GM23248 (cell line): ENCODE results near the gene NCOA7. TPM values are rescaled to one million over a fixed set of nuclear protein-coding genes. Genes with fewer than 3 reads are reported as not detected.

ENCODE experiments used
- DNase-seq: peaks from one replicate; pipeline ENCODE4 v3.0.0-alpha.2; 2015
- H2AFZ ChIP-seq: fragments of 200-600 bp; sonication (generic); 2 replicates; pipeline ENCODE4 v1.6.1; 2016; ENCODE audit warnings: antibody characterized with exemption
- H3F3A ChIP-seq: fragments of 200-600 bp; sonication (generic); 2 replicates; pipeline ENCODE4 v1.6.1; 2016; ENCODE audit warnings: mild to moderate bottlenecking, antibody characterized with exemption, mixed run types; ENCODE audit not compliant: insufficient read depth
- H3K27ac ChIP-seq: fragments of 200-600 bp; sonication (generic); 2 replicates; pipeline ENCODE4 v1.5.1; 2016; ENCODE audit warnings: mild to moderate bottlenecking
- H3K27me3 ChIP-seq: fragments of 200-600 bp; sonication (generic); replicated peaks from 2 replicates; pipeline ENCODE4 v1.6.1; 2016; ENCODE audit warnings: mild to moderate bottlenecking; ENCODE audit not compliant: insufficient read depth
- H3K36me3 ChIP-seq: fragments of 200-600 bp; sonication (generic); 2 replicates; pipeline ENCODE4 v1.6.1; 2016; ENCODE audit warnings: low read depth, mild to moderate bottlenecking
- H3K4me1 ChIP-seq: fragments of 200-600 bp; sonication (generic); 2 replicates; pipeline ENCODE4 v1.6.1; 2016; ENCODE audit warnings: mild to moderate bottlenecking; ENCODE audit not compliant: insufficient read depth
- H3K4me2 ChIP-seq: fragments of 200-600 bp; sonication (generic); one replicate; pipeline ENCODE4 v1.6.1; 2016; ENCODE audit warnings: mild to moderate bottlenecking; ENCODE audit not compliant: unreplicated experiment
- H3K4me3 ChIP-seq: fragments of 200-600 bp; sonication (generic); 2 replicates; pipeline ENCODE4 v1.5.1; 2016; ENCODE audit warnings: mild to moderate bottlenecking
- H3K79me2 ChIP-seq: fragments of 200-600 bp; sonication (generic); 2 replicates; pipeline ENCODE4 v1.6.1; 2016; ENCODE audit warnings: mild to moderate bottlenecking; ENCODE audit not compliant: insufficient read depth
- H3K9ac ChIP-seq: fragments of 200-600 bp; sonication (generic); 2 replicates; pipeline ENCODE4 v1.6.1; 2016; ENCODE audit warnings: mild to moderate bottlenecking
- H3K9me2 ChIP-seq: fragments of 200-600 bp; sonication (generic); 2 replicates; pipeline ENCODE4 v1.6.1; 2016; ENCODE audit warnings: mixed run types, mild to moderate bottlenecking, moderate library complexity; ENCODE audit not compliant: insufficient read depth
- H3K9me3 ChIP-seq: fragments of 200-600 bp; sonication (generic); one replicate; pipeline ENCODE4 v1.6.1; 2017; ENCODE audit warnings: low read depth
- H4K20me1 ChIP-seq: fragments of 200-600 bp; sonication (generic); 2 replicates; pipeline ENCODE4 v1.6.0; 2016; ENCODE audit not compliant: insufficient read depth
- EZH2 ChIP-seq: fragments of 200-600 bp; sonication (generic); IDR thresholded peaks from 2 replicates; pipeline ENCODE4 v1.6.1; 2018; ENCODE audit warnings: antibody characterized with exemption, mild to moderate bottlenecking; ENCODE audit not compliant: insufficient read depth, poor library complexity, severe bottlenecking
- EZH2phosphoT487 ChIP-seq: fragments of 200-600 bp; sonication (generic); IDR thresholded peaks from 2 replicates; pipeline ENCODE4 v1.6.1; 2018; ENCODE audit warnings: antibody characterized with exemption, moderate library complexity, mild to moderate bottlenecking, low read depth; ENCODE audit not compliant: insufficient read depth
- whole genome bisulfite sequencing, 2 experiments: methylation state at CpG; one replicate each; pipeline ENCODE4 v1.1.6; 2015 to 2017; ENCODE audit warnings: low lambda C conversion rate in 2 of 2, low coverage in 1 of 2; ENCODE audit errors: missing lambda C conversion rate in 2 of 2; 5-methylcytosine and 5-hydroxymethylcytosine counted together
- in situ Hi-C: fragments of 300-500 bp; cut with MboI; formaldehyde crosslinking; loops from 2 replicates; pipeline ENCODE4 v1.15.0; 2020
- polyA plus RNA-seq: library from polyadenylated mRNA; unstranded; fragments of >200 nt; fragmentation: Nextera tagmentation; extraction: Ambion mirVana; gene quantifications from 2 replicates; pipeline ENCODE4 v1.2.1, GENCODE V29; 2016
- total RNA-seq: library from RNA; depleted of rRNA; stranded (reverse); fragments of >200 nt; shearing (Covaris generic); gene quantifications from 2 replicates; pipeline ENCODE4 v1.2.3, GENCODE V29; 2014

NCOA7 gene
- total and polyA plus RNA-seq, 2 experiments from 2014 or later = 9.5 to 10.2 TPM

- Histone ChIP-seq H3K9me2 (peaks cover 4% of the 10 kb centered on the region; the same call in 1 of the 2 replicates), H3K27me3 (no peaks in the 10 kb centered on the region), H4K20me1 (no peaks in the 10 kb centered on the region), H3K36me3 (no peaks in the 10 kb centered on the region), H3K4me3 (no peak overlapping the region), H3K9ac (no peak overlapping the region), H2AFZ (no peak overlapping the region), H3F3A (peaks cover 40% of the 10 kb centered on the region), H3K27ac (no peak overlapping the region), H3K4me2 (peak overlapping the region; percentile 13), H3K79me2 (peaks cover 20% of the 10 kb centered on the region), H3K9me3 (no peaks in the 10 kb centered on the region), H3K4me1 (peaks cover 56% of the 10 kb centered on the region)
- no peak for DNase-seq
- 78 to 85% methylated on average over 4 of the region's 4 CpGs for WGBS, 2 experiments
- TF ChIP-seq EZH2phosphoT487 (no peak), EZH2 (no peak)
- in situ Hi-C loops = no loop called here
These were observed 23.7 kb downstream of the NCOA7 start for GRCh38 chr6:125814481-125814880.

DNA sequence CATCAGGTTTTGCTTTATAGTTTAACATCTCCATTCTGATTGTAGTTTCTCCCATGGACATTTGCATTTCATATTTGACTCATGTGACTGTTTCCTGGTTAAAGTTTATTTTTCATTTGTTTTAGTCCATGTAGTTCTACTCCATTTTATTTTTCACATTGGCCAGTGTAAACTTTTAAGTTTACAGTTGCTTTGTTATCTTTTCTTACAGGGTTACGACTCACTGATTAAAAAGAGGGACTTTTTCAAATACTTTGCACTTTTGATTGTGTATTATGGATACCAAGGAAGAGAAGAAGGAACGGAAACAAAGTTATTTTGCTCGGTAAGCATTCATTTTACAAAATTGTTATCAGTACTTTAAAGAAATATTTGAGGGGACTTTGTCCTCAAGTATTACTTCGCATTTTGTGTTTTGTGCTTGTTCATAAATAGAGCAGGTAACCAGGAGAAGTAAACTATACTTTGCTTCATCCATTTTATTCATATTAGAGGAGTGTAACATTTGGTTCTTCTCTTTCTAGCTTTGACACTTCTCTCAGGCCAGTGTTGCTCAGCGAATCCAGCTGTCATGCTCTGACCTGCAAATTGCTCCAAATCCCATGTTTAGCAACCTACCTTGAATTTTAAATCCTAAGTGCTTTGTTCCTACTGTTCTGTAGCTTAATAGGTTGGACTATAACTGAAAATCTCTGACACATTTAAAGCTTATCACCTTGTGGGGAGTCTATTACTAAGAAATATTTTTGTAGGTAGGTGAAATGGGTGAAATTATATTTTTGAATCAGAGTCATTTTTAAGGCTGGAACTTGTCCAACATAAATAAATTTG, 24.5 kb downstream of the NCOA7 start:
- Histone ChIP-seq H4K20me1 (no peaks in the 10 kb centered on the region), H3K4me1 (peaks cover 56% of the 10 kb centered on the region), H3F3A (peaks cover 40% of the 10 kb centered on the region), H3K9ac (no peak overlapping the region), H3K4me3 (no peak overlapping the region), H2AFZ (no peak overlapping the region), H3K79me2 (peaks cover 13% of the 10 kb centered on the region), H3K27ac (no peak overlapping the region), H3K4me2 (no peak overlapping the region), H3K9me3 (no peaks in the 10 kb centered on the region), H3K27me3 (no peaks in the 10 kb centered on the region), H3K9me2 (peaks cover 4% of the 10 kb centered on the region; the same call in 1 of the 2 replicates), H3K36me3 (no peaks in the 10 kb centered on the region)
- in situ Hi-C loops = no loop called here
- WGBS, 2 experiments = 95 to 97% methylated on average over 5 of the region's 5 CpGs
- DNase-seq = no peak
- TF ChIP-seq EZH2phosphoT487 (no peak), EZH2 (no peak)

DNA sequence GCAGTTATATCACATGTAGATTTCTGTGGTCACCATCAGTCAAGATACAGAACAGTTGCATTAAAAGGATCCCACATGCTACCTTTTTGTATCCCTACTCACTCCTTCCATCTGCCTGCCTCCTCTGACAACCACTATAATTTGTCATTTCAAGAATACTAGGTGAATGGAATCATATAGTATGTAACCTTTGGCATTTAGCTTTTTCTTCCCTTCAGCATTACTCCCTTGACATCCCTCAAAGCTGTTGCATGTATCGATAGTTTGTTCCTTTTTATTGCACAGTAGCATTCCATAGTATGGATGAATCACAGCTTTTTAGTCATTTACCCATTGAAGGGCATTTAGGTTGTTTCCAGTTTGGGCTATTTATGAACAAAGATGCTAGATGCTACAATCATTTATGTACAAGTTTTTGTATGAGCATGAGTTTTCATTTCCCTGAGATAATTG, 26.1 kb downstream of the NCOA7 start:
- H3K9me2 ChIP-seq = no peaks in the 10 kb centered on the region
- TF ChIP-seq EZH2 (no peak), EZH2phosphoT487 (no peak)
- H3K27me3 ChIP-seq = no peaks in the 10 kb centered on the region
- H3F3A ChIP-seq = peaks cover 31% of the 10 kb centered on the region
- DNase-seq = peak; percentile 29
- WGBS, 2 experiments = 61 to 63% methylated on average over 1 of the region's 1 CpG
- no peaks in the 10 kb centered on the region for H3K9me3 ChIP-seq
- H3K36me3 ChIP-seq = no peaks in the 10 kb centered on the region
- H3K4me1 ChIP-seq = peaks cover 57% of the 10 kb centered on the region
- H3K4me3 ChIP-seq = no peak overlapping the region
- no peaks in the 10 kb centered on the region for H3K79me2 ChIP-seq
- H4K20me1 ChIP-seq = no peaks in the 10 kb centered on the region
- in situ Hi-C loops = no loop called here
- no peak overlapping the region for H2AFZ ChIP-seq
- H3K4me2 ChIP-seq = no peak overlapping the region
- no peak overlapping the region for H3K27ac ChIP-seq
- H3K9ac ChIP-seq = no peak overlapping the region

- Histone ChIP-seq H3K9ac (peak overlapping the region; percentile 33), H3K27ac (peak overlapping the region; percentile 28), H3K79me2 (no peaks in the 10 kb centered on the region), H2AFZ (peak overlapping the region; percentile 58), H3F3A (peaks cover 17% of the 10 kb centered on the region), H4K20me1 (no peaks in the 10 kb centered on the region), H3K9me3 (no peaks in the 10 kb centered on the region), H3K9me2 (no peaks in the 10 kb centered on the region), H3K4me2 (peak overlapping the region; percentile 75), H3K4me1 (peaks cover 50% of the 10 kb centered on the region), H3K27me3 (no peaks in the 10 kb centered on the region), H3K4me3 (peak overlapping the region; percentile 38), H3K36me3 (no peaks in the 10 kb centered on the region)
- in situ Hi-C loops = no loop called here
- TF ChIP-seq EZH2 = no peak
- no peak for TF ChIP-seq EZH2phosphoT487
- peak; percentile 19 for DNase-seq
- WGBS, 2 experiments = 57 to 65% methylated on average over 2 of the region's 2 CpGs
These were observed 27.5 kb downstream of the NCOA7 start for GRCh38 chr6:125818225-125818657.
